Nasal cavity respiratory epithelium epithelial cell of viscerocranial mucosa (primary cell): ENCODE data around the gene SLC39A2. TPM values are rescaled to one million over a fixed set of nuclear protein-coding genes. Genes with fewer than 3 reads are reported as not detected.

ENCODE experiments used
- total RNA-seq: library from RNA; depleted of rRNA; stranded (reverse); fragments of >200 nt; gene quantifications from 2 replicates; pipeline ENCODE4 v1.2.3, GENCODE V29; 2014

SLC39A2 gene, protein sequence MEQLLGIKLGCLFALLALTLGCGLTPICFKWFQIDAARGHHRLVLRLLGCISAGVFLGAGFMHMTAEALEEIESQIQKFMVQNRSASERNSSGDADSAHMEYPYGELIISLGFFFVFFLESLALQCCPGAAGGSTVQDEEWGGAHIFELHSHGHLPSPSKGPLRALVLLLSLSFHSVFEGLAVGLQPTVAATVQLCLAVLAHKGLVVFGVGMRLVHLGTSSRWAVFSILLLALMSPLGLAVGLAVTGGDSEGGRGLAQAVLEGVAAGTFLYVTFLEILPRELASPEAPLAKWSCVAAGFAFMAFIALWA
- total RNA-seq, result 0.64 and 1.0 TPM in 2 replicates

DNA sequence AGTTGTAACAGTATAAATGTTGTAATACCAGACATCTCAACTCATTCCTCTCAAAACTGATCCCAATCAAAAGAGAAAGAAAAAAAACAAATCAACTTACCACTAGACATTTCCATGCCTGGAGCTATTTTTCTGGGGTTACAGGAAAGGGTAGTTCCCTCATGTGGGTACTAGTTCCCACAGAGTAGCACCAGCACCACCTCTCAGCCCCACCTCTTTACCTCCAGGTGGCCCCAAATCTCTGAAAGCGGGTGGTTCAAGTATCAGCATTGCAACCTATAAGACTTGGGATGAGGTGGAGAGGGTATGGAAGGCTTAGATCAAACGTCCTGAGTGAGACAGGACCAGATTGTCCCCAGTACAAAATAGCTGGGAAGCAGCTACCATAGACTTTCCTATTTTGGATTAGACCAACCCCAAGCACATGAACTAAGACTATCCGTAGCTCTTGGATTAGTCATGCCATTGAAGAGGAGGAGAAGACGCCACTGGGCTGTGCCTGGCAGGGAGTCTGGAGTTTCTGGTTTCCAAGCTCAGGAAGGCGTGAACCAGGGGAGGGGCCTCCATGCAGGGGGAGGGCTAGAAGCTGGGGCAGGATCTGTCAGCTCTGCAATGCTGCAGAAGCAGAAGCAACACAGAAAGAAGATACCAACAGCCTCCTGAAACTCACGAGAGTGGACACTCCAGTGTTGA is at the start of gene SLC39A2:
Gene SLC39A2, plus strand, starts transcription at position 620 of the 693 bp plus-strand sequence. CDS start 154 bp downstream, outside the sequence.

GRCh38 chr14:20954736-20955537 is 44.2 kb upstream of the SLC39A2 start, which contains the start of gene RNASE2:
Gene RNASE2 (plus strand): TSS chr14:20955487. CDS start chr14:20955772, 285 bp downstream.

GRCh38 chr14:20989787-20990600 is 9.1 kb upstream of the SLC39A2 start, which contains the start of gene METTL17:
Gene METTL17 (plus strand): TSS chr14:20989980. CDS start chr14:20990003, 23 bp downstream.

GRCh38 chr14:21024585-21025370 is 25.7 kb downstream of the SLC39A2 start, which contains the start of gene NDRG2:
Gene NDRG2 (minus strand): TSS chr14:21025061. CDS start chr14:21023315, 1,746 bp downstream.

GRCh38 chr14:21029917-21030316 is 30.8 kb downstream of the SLC39A2 start, which contains the start of gene TPPP2:
Gene TPPP2 (plus strand): TSS chr14:21030217. CDS start chr14:21030582, 365 bp downstream.

GRCh38 chr14:21034707-21035106 is 35.6 kb downstream of the SLC39A2 start, which contains the start of gene RNASE13:
Gene RNASE13 (minus strand): TSS chr14:21034807. CDS start chr14:21034288, 519 bp downstream.

DNA sequence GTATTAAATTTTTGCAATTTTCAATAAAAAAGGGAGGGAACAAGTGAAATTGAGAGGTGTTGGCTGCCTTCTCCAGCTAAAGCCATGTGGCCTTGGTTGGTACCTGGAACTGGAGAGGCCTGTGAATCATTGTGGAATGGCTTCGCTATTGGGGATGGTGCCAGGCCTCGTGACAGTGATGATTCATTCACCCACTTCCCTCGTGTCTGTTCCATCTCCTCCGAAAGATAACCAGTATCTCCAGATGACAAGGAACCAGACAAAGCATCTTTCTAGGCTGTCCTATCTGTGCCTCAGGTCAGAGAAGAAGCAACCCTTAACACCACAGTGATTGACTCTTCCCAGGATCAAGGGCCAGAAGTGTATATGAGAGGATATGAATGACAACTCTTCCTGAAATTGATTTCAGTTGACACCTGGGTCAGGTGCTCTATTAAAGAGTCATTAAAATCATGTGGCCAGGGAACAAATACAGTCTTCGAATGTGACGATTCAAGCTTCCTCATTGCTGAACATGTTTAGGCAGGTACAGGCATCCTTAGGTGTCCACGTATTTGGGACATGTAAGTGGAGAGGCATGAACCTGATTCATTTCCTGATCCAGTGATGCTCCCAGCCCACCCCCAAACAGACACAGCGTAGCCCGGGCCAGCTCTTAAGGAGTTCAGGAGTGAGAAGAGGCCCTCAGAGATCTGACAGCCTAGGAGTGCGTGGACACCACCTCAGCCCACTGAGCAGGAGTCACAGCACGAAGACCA is 42.8 kb downstream of the SLC39A2 start, which contains the start of gene RNASE7:
Gene RNASE7, plus strand, starts transcription at position 687 of the 758 bp plus-strand sequence. CDS start 631 bp downstream, outside the sequence.

Other genes with a start within 250 kb of the SLC39A2 start
- not detected in 2 replicates for gene EDDM3B, start 230.9 kb upstream of the SLC39A2 start, total RNA-seq
- not detected in 2 replicates for gene RNASE6, start 218.0 kb upstream of the SLC39A2 start, total RNA-seq
- not detected in 2 replicates for gene RNASE1, start 196.4 kb upstream of the SLC39A2 start, total RNA-seq
- not detected in 2 replicates for gene RNASE3, start 107.9 kb upstream of the SLC39A2 start, total RNA-seq
- gene RNASE2, start 43.8 kb upstream of the SLC39A2 start, total RNA-seq, result not detected in 2 replicates
- gene METTL17, start 9.3 kb upstream of the SLC39A2 start, total RNA-seq, result 37.7 and 51.3 TPM in 2 replicates
- 15.4 and 33.4 TPM in 2 replicates for gene NDRG2, start 25.8 kb downstream of the SLC39A2 start, total RNA-seq
- not detected in 2 replicates for gene TPPP2, start 30.9 kb downstream of the SLC39A2 start, total RNA-seq
- gene RNASE13, start 35.5 kb downstream of the SLC39A2 start, total RNA-seq, result not detected in 2 replicates
- 19.9 and 33.8 TPM in 2 replicates for gene RNASE7, start 43.1 kb downstream of the SLC39A2 start, total RNA-seq
- gene RNASE8, start 58.5 kb downstream of the SLC39A2 start, total RNA-seq, result not detected in 2 replicates
- gene ARHGEF40, start 71.0 kb downstream of the SLC39A2 start, total RNA-seq, result 4.1 and 20.6 TPM in 2 replicates
- gene ZNF219, start 99.4 kb downstream of the SLC39A2 start, total RNA-seq, result 15.4 and 18.2 TPM in 2 replicates
- under 0.01 and 0.28 TPM in 2 replicates for gene TMEM253, start 101.8 kb downstream of the SLC39A2 start, total RNA-seq
- gene OR5AU1, start 156.8 kb downstream of the SLC39A2 start, total RNA-seq, result not detected in 2 replicates